ENCODE results near the gene CDH23.

- no peak for TF ChIP-seq SUZ12 (IDR thresholded peaks at IDR 0.05; ENCODE audit: extremely low read depth, insufficient read depth, insufficient read length)
- TF ChIP-seq ZNF274 (IDR thresholded peaks at IDR 0.05; ENCODE audit: low read depth, low read length): no peak
- no peak for TF ChIP-seq YY1 (IDR thresholded peaks at IDR 0.05; ENCODE audit: insufficient read depth, insufficient read length)
These were observed 129.9 kb downstream of the CDH23 start for GRCh38 chr10:71526653-71527052.

Data from NT2/D1 (cell line).